NT2/D1 (cell line): ENCODE results near the gene EPB41L2.

Experiments
- SUZ12 ChIP-seq: IDR thresholded peaks from 2 replicates; pipeline ENCODE4 v1.6.1; 2011; ENCODE audit not compliant: insufficient read length, insufficient read depth; ENCODE audit errors: extremely low read depth
- ZNF274 ChIP-seq: IDR thresholded peaks from 2 replicates; pipeline ENCODE4 v1.6.1; 2011; ENCODE audit warnings: mild to moderate bottlenecking, low read depth, low read length

DNA sequence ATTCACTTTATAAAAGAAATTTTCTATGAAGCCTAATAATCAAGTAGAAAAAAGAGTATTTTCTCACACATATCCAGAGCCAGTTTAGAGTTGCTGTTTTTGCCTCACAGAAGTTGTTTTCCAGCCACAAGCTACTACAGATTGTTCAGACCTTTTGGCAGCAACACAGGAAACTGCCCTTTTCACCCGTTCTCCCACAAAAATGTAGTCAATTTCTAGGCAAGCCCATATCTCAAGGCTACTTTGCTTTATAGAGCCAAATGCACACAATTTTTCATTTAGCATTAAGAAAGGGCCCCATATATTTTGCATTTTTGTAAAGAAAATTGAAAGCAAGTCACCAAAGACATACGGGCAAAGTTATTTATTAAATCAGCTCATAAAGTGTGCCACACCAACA is 49.5 kb downstream of the EPB41L2 start:
- TF ChIP-seq SUZ12, result no peak
- TF ChIP-seq ZNF274, result no peak
